Psoas muscle (tissue), 8 donors: ENCODE data around the gene DGKZ. TPM values are rescaled to one million over a fixed set of nuclear protein-coding genes. Genes with fewer than 3 reads are reported as not detected.

Source experiments
- ATAC-seq, 4 donors: fragments of 200-7000 bp; cut with Tn5 transposase; one replicate each; pipeline ENCODE4 v1.9.1; 2020; ENCODE audit warnings: moderate library complexity in 3 of 4, mild to moderate bottlenecking in 2 of 4
- DNase-seq, 2 donors: peaks; one replicate each; pipeline ENCODE4 v3.0.0-alpha.2; 2020
- H3K27ac ChIP-seq: fragments of 200-600 bp; one replicate; pipeline ENCODE4 v1.8.0; 2022
- H3K27me3 ChIP-seq, 3 donors: fragments of 200-600 bp in 1 of 3; one replicate each; pipeline versions ENCODE4 v1.6.1 to v1.8.0; 2013 to 2022; ENCODE audit warnings: low read length in 2 of 3, mild to moderate bottlenecking in 2 of 3, moderate library complexity in 1 of 3; ENCODE audit not compliant: insufficient read depth in 3 of 3
- H3K36me3 ChIP-seq, 2 donors: fragments of 200-600 bp in 1 of 2; one replicate each; pipeline versions ENCODE4 v1.6.1 to v1.8.0; 2013 to 2022; ENCODE audit warnings: low read depth in 1 of 2, mild to moderate bottlenecking in 1 of 2, moderate library complexity in 1 of 2; ENCODE audit not compliant: insufficient read depth in 1 of 2
- H3K4me1 ChIP-seq: fragments of 200-600 bp; one replicate; pipeline ENCODE4 v1.8.0; 2022
- H3K4me3 ChIP-seq: fragments of 200-600 bp; one replicate; pipeline ENCODE4 v1.8.0; 2022; ENCODE audit warnings: mild to moderate bottlenecking
- H3K9me3 ChIP-seq: fragments of 200-600 bp; one replicate; pipeline ENCODE4 v1.8.0; 2022
- WGBS, 3 donors: extraction: QIAGEN DNeasy Blood & Tissue Kit; methylation state at CpG; one replicate each; pipeline versions ENCODE4 v1.1.6 to v1.1.7; 2013; 5-methylcytosine and 5-hydroxymethylcytosine counted together
- intact Hi-C, 2 donors: fragments of 100-400 bp; cut with DNase I; formaldehyde crosslinking; loops; one replicate each; pipeline versions ENCODE4 v1.11.0 to v1.14.2; 2022
- polyA plus RNA-seq, 3 donors: library from polyadenylated mRNA; stranded (reverse); fragments of 200-250 nt; gene quantifications; one replicate each; pipeline ENCODE4 v1.2.3, GENCODE V29; 2013
- total RNA-seq, 4 donors: library from RNA; stranded (reverse); fragmentation: NEBNext Ultra II Directional in 2 of 4; extraction: Animal tissue kit (Norgen Biotek cat#: 25700) in 2 of 4; gene quantifications; one replicate each; pipeline versions ENCODE4 v1.2.1 to v1.2.4, GENCODE V29; 2021 to 2023
- TF ChIP-seq, protein P1 (sequence below): fragments of 200-600 bp; IDR thresholded peaks from one replicate; pipeline ENCODE4 v1.8.0; 2022; ENCODE audit warnings: antibody characterized with exemption
- donor health status: healthy with polysubstance abuse.
- donor health status: DM: no; HTN: no; CAD: no; lungs with moderate emphysema.
- donor health status: Bipolar disorder and iron deficiency.
- donor health status: healthy.
- donor health status: DM: yes; HTN: yes; CAD: no.
- donor health status: DM: no; HTN: no; CAD: no.
- donor health status: DM: no; HTN: no; CAD: no.
- donor health status: DM: yes; HTN: yes; CAD: no.

Gene DGKZ
- total and polyA plus RNA-seq, 7 donors, result 57.7 to 138 (median 90.2) TPM

- Histone ChIP-seq H3K4me1 (peaks cover 53% of the 10 kb centered on the region), H3K4me3 (peak overlapping the region; percentile 76)
- WGBS, 3 donors, result 12 to 24% (median 16%) methylated on average over 9 of the region's 9 CpGs
These were observed 15.8 kb downstream of the DGKZ start for GRCh38 chr11:46363031-46363407.

DNA sequence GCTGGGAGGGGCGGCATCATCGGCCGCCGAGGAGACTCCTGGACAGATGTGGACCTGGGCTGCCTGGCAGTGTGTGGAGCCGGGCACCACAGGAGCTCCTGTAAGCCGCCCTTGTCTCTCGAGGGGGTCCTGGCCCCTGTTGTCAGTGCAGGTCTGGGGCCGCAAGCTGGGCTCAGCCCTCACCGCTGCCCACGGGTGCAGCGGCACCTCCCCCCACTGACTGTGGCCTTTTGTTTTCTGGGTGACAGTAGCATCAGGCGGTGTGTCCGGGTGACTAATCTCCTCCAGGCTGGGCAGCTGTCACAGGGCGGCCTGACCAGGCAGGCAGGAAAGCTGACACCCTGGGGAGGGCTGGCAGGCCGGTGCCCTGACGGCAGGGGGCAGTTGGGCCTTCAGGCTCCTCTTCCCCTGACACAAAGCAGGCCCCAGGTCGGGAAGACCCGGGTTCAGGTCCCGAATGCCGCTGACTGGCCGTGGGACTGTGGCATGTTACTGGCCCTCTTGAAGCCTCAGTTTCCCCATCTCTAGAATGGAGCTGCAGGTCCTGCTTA lies 16.3 kb downstream of the DGKZ start:
- Histone ChIP-seq H3K4me3 (peak overlapping the region; percentile 76), H3K27me3 (no peaks in the 10 kb centered on the region), H3K9me3 (no peaks in the 10 kb centered on the region), H3K27ac (peak overlapping the region; percentile 98), H3K36me3 (peaks cover 0 to 22% of the 10 kb centered on the region in 2 donors), H3K4me1 (peaks cover 53% of the 10 kb centered on the region)
- ATAC-seq (peak; percentile 78 to 84 (median 82)), DNase-seq (peak; percentile 86 to 96)
- TF ChIP-seq, protein P1, sequence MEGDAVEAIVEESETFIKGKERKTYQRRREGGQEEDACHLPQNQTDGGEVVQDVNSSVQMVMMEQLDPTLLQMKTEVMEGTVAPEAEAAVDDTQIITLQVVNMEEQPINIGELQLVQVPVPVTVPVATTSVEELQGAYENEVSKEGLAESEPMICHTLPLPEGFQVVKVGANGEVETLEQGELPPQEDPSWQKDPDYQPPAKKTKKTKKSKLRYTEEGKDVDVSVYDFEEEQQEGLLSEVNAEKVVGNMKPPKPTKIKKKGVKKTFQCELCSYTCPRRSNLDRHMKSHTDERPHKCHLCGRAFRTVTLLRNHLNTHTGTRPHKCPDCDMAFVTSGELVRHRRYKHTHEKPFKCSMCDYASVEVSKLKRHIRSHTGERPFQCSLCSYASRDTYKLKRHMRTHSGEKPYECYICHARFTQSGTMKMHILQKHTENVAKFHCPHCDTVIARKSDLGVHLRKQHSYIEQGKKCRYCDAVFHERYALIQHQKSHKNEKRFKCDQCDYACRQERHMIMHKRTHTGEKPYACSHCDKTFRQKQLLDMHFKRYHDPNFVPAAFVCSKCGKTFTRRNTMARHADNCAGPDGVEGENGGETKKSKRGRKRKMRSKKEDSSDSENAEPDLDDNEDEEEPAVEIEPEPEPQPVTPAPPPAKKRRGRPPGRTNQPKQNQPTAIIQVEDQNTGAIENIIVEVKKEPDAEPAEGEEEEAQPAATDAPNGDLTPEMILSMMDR, result peak; percentile 54
- intact Hi-C loops, result no loop called here
- 12 to 31% (median 23%) methylated on average over 20 to 21 of the region's 21 CpGs for WGBS, 3 donors

More at GRCh38 chr11:46363031-46363407, 15.8 kb downstream of the DGKZ start:
- DNase-seq (peak; percentile 76 to 84), ATAC-seq (peak; percentile 30 to 53 (median 44))
- intact Hi-C loops, result no loop called here
- H3K27me3 ChIP-seq, result no peaks in the 10 kb centered on the region
- TF ChIP-seq, protein P1, result no peak
- peak overlapping the region; percentile 98 for H3K27ac ChIP-seq
- H3K36me3 ChIP-seq, result peaks cover 0 to 17% of the 10 kb centered on the region in 2 donors
- no peaks in the 10 kb centered on the region for H3K9me3 ChIP-seq

GRCh38 chr11:46364056-46364455 lies 16.8 kb downstream of the DGKZ start:
- peaks cover 0 to 27% of the 10 kb centered on the region in 2 donors for H3K36me3 ChIP-seq
- DNase-seq (no peak), ATAC-seq (peak in 1 of 4 donors; percentile 15)
- H3K4me1 ChIP-seq, result peaks cover 53% of the 10 kb centered on the region
- H3K4me3 ChIP-seq, result peak overlapping the region; percentile 76
- H3K9me3 ChIP-seq, result no peaks in the 10 kb centered on the region
- TF ChIP-seq, protein P1, result no peak
- peak overlapping the region; percentile 98 for H3K27ac ChIP-seq
- intact Hi-C loops, result no loop called here
- WGBS, 3 donors, result 51 to 57% (median 53%) methylated on average over 9 of the region's 9 CpGs
- H3K27me3 ChIP-seq, result no peaks in the 10 kb centered on the region

- ATAC-seq (no peak), DNase-seq (no peak)
- Histone ChIP-seq H3K27ac (peak overlapping the region; percentile 98), H3K27me3 (no peaks in the 10 kb centered on the region), H3K36me3 (peaks cover 2 to 35% of the 10 kb centered on the region in 2 donors), H3K4me3 (peak overlapping the region; percentile 76), H3K4me1 (peaks cover 53% of the 10 kb centered on the region), H3K9me3 (no peaks in the 10 kb centered on the region)
- intact Hi-C loops, result no loop called here
- TF ChIP-seq, protein P1, result no peak
- WGBS, 3 donors, result 67 to 77% (median 67%) methylated on average over 3 of the region's 3 CpGs
These were observed 17.5 kb downstream of the DGKZ start for GRCh38 chr11:46364791-46365190.

GRCh38 chr11:46366260-46366659 lies 19.0 kb downstream of the DGKZ start:
- 82 to 85% (median 85%) methylated on average over 14 to 22 of the region's 22 CpGs for WGBS, 3 donors
- intact Hi-C loops, result no loop called here
- no peak for DNase-seq
- Histone ChIP-seq H3K36me3 (peaks cover 4 to 49% of the 10 kb centered on the region in 2 donors), H3K27me3 (no peaks in the 10 kb centered on the region), H3K27ac (peak overlapping the region; percentile 58), H3K4me3 (peak overlapping the region; percentile 16), H3K4me1 (peaks cover 45% of the 10 kb centered on the region), H3K9me3 (no peaks in the 10 kb centered on the region)
- TF ChIP-seq, protein P1, result no peak
- no peak for ATAC-seq
